MG63 (cell line): ENCODE measurements around the gene SIX3. TPM values are rescaled to one million over a fixed set of nuclear protein-coding genes. Genes with fewer than 3 reads are reported as not detected.

Experiments
- DNase-seq: peaks from one replicate; pipeline ENCODE4 v3.0.0-alpha.2; 2020
- H3K27me3 ChIP-seq: fragments of 250-450 bp; sonication (Bioruptor Pico); 2 replicates; pipeline ENCODE4 v1.5.1; 2020; ENCODE audit warnings: mild to moderate bottlenecking, moderate library complexity
- H3K36me3 ChIP-seq: fragments of 250-450 bp; sonication (Bioruptor Pico); 2 replicates; pipeline ENCODE4 v1.5.1; 2020; ENCODE audit warnings: mild to moderate bottlenecking, moderate library complexity
- H3K4me3 ChIP-seq: fragments of 250-450 bp; sonication (Bioruptor Pico); 2 replicates; pipeline ENCODE4 v1.5.1; 2020; ENCODE audit warnings: mild to moderate bottlenecking, moderate library complexity
- H3K9me3 ChIP-seq: fragments of 250-450 bp; sonication (Bioruptor Pico); 2 replicates; pipeline ENCODE4 v1.5.1; 2020; ENCODE audit warnings: mild to moderate bottlenecking, moderate library complexity
- total RNA-seq: library from RNA; depleted of rRNA; stranded (reverse); fragments of >200 nt; shearing (Covaris generic); gene quantifications from 2 replicates; pipeline ENCODE4 v1.2.3, GENCODE V29; 2014; ENCODE audit warnings: low replicate concordance

SIX3 gene
- total RNA-seq, 1 experiment from 2014 or later = not detected

- peaks cover 41% of the 10 kb centered on the region for H3K27me3 ChIP-seq
- no peaks in the 10 kb centered on the region for H3K9me3 ChIP-seq
- no peaks in the 10 kb centered on the region for H3K36me3 ChIP-seq
- H3K4me3 ChIP-seq = peak overlapping the region; percentile 21
- DNase-seq = no peak
These were observed 12.9 kb upstream of the SIX3 start for GRCh38 chr2:44928483-44929158.

DNA sequence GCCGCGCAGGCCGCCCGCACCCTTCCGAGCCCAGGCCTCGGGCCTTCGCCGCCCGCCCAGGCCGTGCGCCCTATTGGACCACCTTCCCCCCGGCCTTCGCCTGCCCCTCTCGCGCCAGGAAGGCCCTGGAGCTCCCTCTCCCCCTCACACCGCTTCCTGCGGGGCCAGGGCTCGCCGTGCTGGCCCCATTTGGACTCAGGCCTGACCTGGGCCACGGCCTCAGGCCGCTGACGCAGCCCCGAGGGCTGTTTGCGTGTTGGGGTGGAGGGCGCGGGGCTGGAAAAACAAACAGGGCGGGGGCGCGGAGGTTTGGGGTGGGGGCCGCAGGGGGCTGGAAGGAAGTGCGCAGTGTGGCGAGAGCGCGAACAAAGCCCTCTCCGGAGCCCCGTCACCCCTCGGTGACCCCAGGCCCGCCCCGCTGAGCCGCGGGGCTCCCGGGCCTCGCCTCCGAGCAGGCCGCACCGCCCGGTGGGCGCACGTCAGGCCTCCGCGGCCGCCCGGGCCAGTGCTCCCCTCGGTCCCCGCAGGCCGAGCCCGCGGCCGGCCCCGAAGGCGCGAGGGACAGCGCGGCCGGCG, 12.3 kb upstream of the SIX3 start:
- peaks cover 37% of the 10 kb centered on the region for H3K27me3 ChIP-seq

GRCh38 chr2:44929735-44930273, 11.7 kb upstream of the SIX3 start:
- H3K4me3 ChIP-seq = no peak overlapping the region
- H3K27me3 ChIP-seq = peaks cover 34% of the 10 kb centered on the region
- no peaks in the 10 kb centered on the region for H3K36me3 ChIP-seq
- DNase-seq = no peak
- no peaks in the 10 kb centered on the region for H3K9me3 ChIP-seq

More for the DNA sequence above, 12.3 kb upstream of the SIX3 start:
- DNase-seq = no peak
- H3K36me3 ChIP-seq = no peaks in the 10 kb centered on the region
- no peaks in the 10 kb centered on the region for H3K9me3 ChIP-seq
- H3K4me3 ChIP-seq = no peak overlapping the region

- Histone ChIP-seq H3K27me3 (peaks cover 30% of the 10 kb centered on the region), H3K4me3 (no peak overlapping the region), H3K9me3 (no peaks in the 10 kb centered on the region), H3K36me3 (no peaks in the 10 kb centered on the region)
- no peak for DNase-seq
These were observed 11.0 kb upstream of the SIX3 start for GRCh38 chr2:44930274-44931197.

DNA sequence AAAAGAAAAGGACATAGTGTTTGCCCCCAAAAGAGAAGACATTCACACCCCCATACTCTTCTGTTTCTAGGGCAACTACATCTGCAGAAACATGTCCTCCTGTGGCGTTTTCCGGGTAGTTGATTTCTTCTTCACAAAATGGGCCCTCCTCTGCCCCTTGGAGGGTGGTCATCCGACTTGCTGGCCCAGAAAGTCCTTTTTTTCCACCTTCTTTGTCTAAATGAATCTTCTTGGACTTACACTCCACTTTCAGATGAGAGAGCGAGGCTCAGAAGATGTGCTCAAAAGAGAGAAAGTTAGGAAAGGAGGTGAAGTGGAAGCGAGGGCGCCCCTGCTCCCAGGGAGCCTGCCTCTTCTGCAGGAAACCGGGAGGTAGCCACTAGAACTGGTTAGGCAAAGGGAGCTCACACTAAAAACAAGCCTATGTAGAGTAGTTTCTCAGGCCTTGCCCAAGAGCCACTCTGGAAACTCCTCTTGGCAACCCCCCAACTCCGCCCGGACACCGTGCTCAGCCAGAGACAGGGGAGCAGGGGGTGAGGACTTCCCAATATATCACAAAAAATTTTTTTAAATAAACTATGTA, 10.2 kb upstream of the SIX3 start:
- no peaks in the 10 kb centered on the region for H3K36me3 ChIP-seq
- peaks cover 25% of the 10 kb centered on the region for H3K27me3 ChIP-seq

DNA sequence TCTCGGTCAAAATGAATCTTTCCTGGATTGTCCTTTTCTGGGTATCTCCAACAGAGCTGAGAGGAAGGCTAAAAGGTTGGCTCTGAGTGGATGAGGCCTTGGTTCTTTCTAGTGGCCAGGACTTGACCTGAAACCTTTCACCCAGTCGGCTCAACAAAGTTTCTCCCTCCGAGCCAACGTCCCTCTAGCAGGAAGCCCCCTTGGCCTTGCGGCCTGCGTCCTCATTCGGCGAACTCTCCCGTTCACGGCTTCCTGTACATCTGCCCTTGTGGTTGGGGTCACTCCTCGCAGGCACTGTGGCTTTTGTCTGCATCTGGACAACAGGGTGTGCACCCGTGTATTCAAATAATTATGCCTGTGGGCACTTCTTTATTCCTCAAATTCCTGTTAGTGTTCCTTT, 9.4 kb upstream of the SIX3 start:
- no peak for DNase-seq

More for the DNA sequence above, 10.2 kb upstream of the SIX3 start:
- Histone ChIP-seq H3K9me3 (no peaks in the 10 kb centered on the region), H3K4me3 (no peak overlapping the region)
- no peak for DNase-seq

GRCh38 chr2:44932564-44933392, 8.7 kb upstream of the SIX3 start:
- DNase-seq = no peak
- Histone ChIP-seq H3K27me3 (peaks cover 13% of the 10 kb centered on the region), H3K4me3 (no peak overlapping the region), H3K9me3 (no peaks in the 10 kb centered on the region), H3K36me3 (no peaks in the 10 kb centered on the region)

More for the DNA sequence above, 9.4 kb upstream of the SIX3 start:
- no peak overlapping the region for H3K4me3 ChIP-seq
- no peaks in the 10 kb centered on the region for H3K36me3 ChIP-seq
- H3K27me3 ChIP-seq = peaks cover 20% of the 10 kb centered on the region
- H3K9me3 ChIP-seq = no peaks in the 10 kb centered on the region

DNA sequence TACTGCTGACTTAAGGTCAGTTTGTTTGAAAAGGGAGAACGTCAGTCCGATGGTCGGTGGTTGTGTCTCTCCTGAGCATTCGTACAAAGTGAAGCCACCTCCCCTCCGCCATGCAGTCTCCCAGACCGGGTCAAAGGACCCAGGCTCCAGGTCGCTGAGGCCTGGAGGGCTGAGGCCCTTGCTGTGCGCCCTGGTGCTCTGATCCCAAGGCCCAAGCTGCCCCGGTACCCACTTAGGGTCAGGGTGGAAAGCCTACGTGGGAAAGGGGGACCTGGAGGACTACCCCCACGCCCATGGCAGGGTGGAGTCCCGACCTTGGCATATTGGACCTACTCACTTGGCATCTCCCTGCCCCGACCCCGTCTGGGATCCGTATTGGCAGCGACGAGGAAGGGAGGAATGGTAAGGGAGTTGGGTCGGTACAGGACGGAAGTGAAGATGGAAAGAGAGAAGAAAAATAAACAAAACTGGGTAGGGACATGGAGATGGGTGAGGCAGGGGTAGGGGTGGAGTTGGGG, 8.0 kb upstream of the SIX3 start:
- Histone ChIP-seq H3K27me3 (peaks cover 6% of the 10 kb centered on the region), H3K36me3 (no peaks in the 10 kb centered on the region), H3K9me3 (no peaks in the 10 kb centered on the region), H3K4me3 (no peak overlapping the region)
- no peak for DNase-seq

- no peaks in the 10 kb centered on the region for H3K9me3 ChIP-seq
- no peak for DNase-seq
- peak overlapping the region; percentile 37 for H3K4me3 ChIP-seq
- peaks cover 4% of the 10 kb centered on the region; the same call in 1 of the 2 replicates for H3K27me3 ChIP-seq
- no peaks in the 10 kb centered on the region for H3K36me3 ChIP-seq
These were observed 7.2 kb upstream of the SIX3 start for GRCh38 chr2:44934038-44934982.

DNA sequence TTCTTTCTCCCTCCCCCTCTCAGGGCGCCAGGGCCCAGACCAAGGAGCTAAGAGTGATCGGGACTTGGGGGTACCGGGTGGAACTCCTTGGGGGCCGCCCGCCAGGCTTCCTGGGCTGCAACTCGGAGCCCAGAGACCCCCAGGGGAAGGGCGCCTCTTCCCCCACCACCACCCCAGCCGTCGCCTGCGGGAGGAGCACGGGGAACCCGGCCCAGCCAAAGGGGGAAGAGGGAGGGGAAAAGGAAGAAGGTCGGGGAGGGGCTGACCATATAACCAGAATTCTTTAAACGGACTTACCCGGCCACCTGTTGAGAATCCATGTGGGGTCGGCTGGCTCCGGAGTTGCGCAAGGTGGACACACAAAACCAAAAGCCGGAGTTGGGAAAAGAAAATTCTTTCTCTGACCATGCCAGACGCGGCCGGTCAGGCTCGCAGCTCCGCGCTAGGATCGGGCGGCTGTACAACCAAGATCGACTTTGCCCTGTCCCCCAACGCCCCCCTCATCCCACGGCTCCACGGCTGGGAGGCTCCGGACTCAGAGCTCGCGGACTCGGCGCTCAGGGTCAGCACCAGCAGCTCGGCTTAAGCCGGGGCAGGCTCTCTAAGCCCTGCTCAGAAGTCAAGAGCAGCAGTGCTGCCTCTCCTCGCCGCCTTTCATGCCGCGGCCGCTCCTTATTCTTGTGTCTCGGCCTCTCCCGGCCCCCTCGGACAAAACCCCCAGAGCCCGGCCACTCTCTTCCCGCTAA, 6.3 kb upstream of the SIX3 start:
- no peaks in the 10 kb centered on the region for H3K9me3 ChIP-seq
- no peaks in the 10 kb centered on the region for H3K36me3 ChIP-seq
- peaks cover 4% of the 10 kb centered on the region; the same call in 1 of the 2 replicates for H3K27me3 ChIP-seq
- DNase-seq = no peak
- H3K4me3 ChIP-seq = peak overlapping the region; percentile 37

GRCh38 chr2:44935729-44936098, 5.8 kb upstream of the SIX3 start:
- H3K4me3 ChIP-seq = no peak overlapping the region
- no peaks in the 10 kb centered on the region for H3K9me3 ChIP-seq
- no peak for DNase-seq
- H3K36me3 ChIP-seq = no peaks in the 10 kb centered on the region
- peaks cover 4% of the 10 kb centered on the region; the same call in 1 of the 2 replicates for H3K27me3 ChIP-seq

DNA sequence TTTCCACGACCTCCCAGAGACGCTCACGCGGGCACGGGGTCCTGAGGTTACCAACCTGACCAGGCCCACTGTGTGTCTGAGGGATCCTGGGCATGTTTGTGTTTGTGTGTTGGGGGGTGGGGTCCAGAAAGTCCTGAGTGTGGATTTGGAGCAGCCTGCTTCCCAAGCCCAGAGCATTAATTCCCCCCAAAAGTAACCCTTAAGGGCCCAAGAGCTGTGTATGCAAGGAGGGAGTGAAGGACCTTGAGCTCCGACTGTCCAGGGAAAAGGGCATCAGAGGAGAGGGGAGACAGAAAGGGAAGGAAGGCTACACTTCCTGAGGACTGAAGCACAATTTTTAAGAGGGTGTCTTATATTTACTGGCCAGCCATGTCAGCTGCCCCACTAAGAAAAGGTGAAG, 5.2 kb upstream of the SIX3 start:
- peaks cover 4% of the 10 kb centered on the region; the same call in 1 of the 2 replicates for H3K27me3 ChIP-seq
- DNase-seq = no peak
- H3K9me3 ChIP-seq = no peaks in the 10 kb centered on the region
- H3K36me3 ChIP-seq = no peaks in the 10 kb centered on the region
- no peak overlapping the region for H3K4me3 ChIP-seq

- DNase-seq = no peak
- H3K36me3 ChIP-seq = no peaks in the 10 kb centered on the region
- H3K4me3 ChIP-seq = no peak overlapping the region
- peaks cover 4% of the 10 kb centered on the region; the same call in 1 of the 2 replicates for H3K27me3 ChIP-seq
- no peaks in the 10 kb centered on the region for H3K9me3 ChIP-seq
These were observed 4.5 kb upstream of the SIX3 start for GRCh38 chr2:44936715-44937687.
